ENCODE data around the gene HOXA13.

HOXA13 gene

GRCh38 chr7:27188386-27189294 is 11.3 kb downstream of the HOXA13 start:
- Mint-ChIP-seq H3K27ac (peak overlapping the region in 1 of 2 donors; percentile 64), H3K27me3 (peaks cover 83 to 97% of the 10 kb centered on the region in 2 donors), H3K4me1 (ENCODE audit: low read depth in 2 of 2) (peaks cover 43 to 56% of the 10 kb centered on the region in 2 donors), H3K9me3 (no peaks in the 10 kb centered on the region), H3K36me3 (ENCODE audit: insufficient read depth) (peaks cover 44% of the 10 kb centered on the region), H3K4me3 (peak overlapping the region; percentile 82 to 86)
- DNase-seq (no peak), ATAC-seq (replicated peaks) (peak; percentile 27)

- ATAC-seq (replicated peaks) (no peak), DNase-seq (no peak)
- H3K27ac Mint-ChIP-seq: no peak overlapping the region
- peak overlapping the region; percentile 82 to 86 for H3K4me3 Mint-ChIP-seq
- peaks cover 83 to 99% of the 10 kb centered on the region in 2 donors for H3K27me3 Mint-ChIP-seq
- H3K4me1 Mint-ChIP-seq (ENCODE audit: low read depth in 2 of 2): peaks cover 43 to 56% of the 10 kb centered on the region in 2 donors
- H3K36me3 Mint-ChIP-seq (ENCODE audit: insufficient read depth): peaks cover 53% of the 10 kb centered on the region
- H3K9me3 Mint-ChIP-seq: no peaks in the 10 kb centered on the region
Observed at GRCh38 chr7:27187475-27188385, 12.2 kb downstream of the HOXA13 start.

GRCh38 chr7:27186668-27187474 is 13.0 kb downstream of the HOXA13 start:
- DNase-seq: no peak
- peaks cover 79 to 99% of the 10 kb centered on the region in 2 donors for H3K27me3 Mint-ChIP-seq
- no peak for ATAC-seq (replicated peaks)
- H3K4me1 Mint-ChIP-seq (ENCODE audit: low read depth in 2 of 2): peaks cover 40 to 51% of the 10 kb centered on the region in 2 donors
- H3K4me3 Mint-ChIP-seq: peak overlapping the region in 1 of 2 donors; percentile 82
- H3K27ac Mint-ChIP-seq: no peak overlapping the region
- peaks cover 53% of the 10 kb centered on the region for H3K36me3 Mint-ChIP-seq (ENCODE audit: insufficient read depth)
- no peaks in the 10 kb centered on the region for H3K9me3 Mint-ChIP-seq

GRCh38 chr7:27185854-27186667 is 13.8 kb downstream of the HOXA13 start:
- peaks cover 47% of the 10 kb centered on the region for H3K36me3 Mint-ChIP-seq (ENCODE audit: insufficient read depth)
- ATAC-seq (replicated peaks) (no peak), DNase-seq (no peak)
- peak overlapping the region; percentile 80 to 87 for H3K4me3 Mint-ChIP-seq
- peaks cover 40 to 48% of the 10 kb centered on the region in 2 donors for H3K4me1 Mint-ChIP-seq (ENCODE audit: low read depth in 2 of 2)
- no peaks in the 10 kb centered on the region for H3K9me3 Mint-ChIP-seq
- H3K27me3 Mint-ChIP-seq: peaks cover 71 to 93% of the 10 kb centered on the region in 2 donors
- H3K27ac Mint-ChIP-seq: no peak overlapping the region

GRCh38 chr7:27185013-27185853 is 14.7 kb downstream of the HOXA13 start, which contains the start of gene HOXA11:
Gene HOXA11, minus strand, starts transcription at chr7:27185232. Its CDS starts 88 bp downstream, at chr7:27185144.
- H3K9me3 Mint-ChIP-seq: no peaks in the 10 kb centered on the region
- H3K27me3 Mint-ChIP-seq: peaks cover 67 to 93% of the 10 kb centered on the region in 2 donors
- ATAC-seq (replicated peaks): peak; percentile 17

GRCh38 chr7:27184337-27185012 is 15.4 kb downstream of the HOXA13 start:
- Mint-ChIP-seq H3K4me3 (peak overlapping the region; percentile 80 to 87), H3K9me3 (no peaks in the 10 kb centered on the region), H3K36me3 (ENCODE audit: insufficient read depth) (peaks cover 49% of the 10 kb centered on the region), H3K27ac (peak overlapping the region in 1 of 2 donors; percentile 38), H3K4me1 (ENCODE audit: low read depth in 2 of 2) (peaks cover 42 to 44% of the 10 kb centered on the region in 2 donors), H3K27me3 (peaks cover 67 to 93% of the 10 kb centered on the region in 2 donors)
- DNase-seq (no peak), ATAC-seq (replicated peaks) (peak; percentile 39)

More at GRCh38 chr7:27185013-27185853, 14.7 kb downstream of the HOXA13 start, which contains the start of gene HOXA11:
- Mint-ChIP-seq H3K4me3 (peak within 1 kb of the TSS; percentile 80 to 87), H3K27ac (peak within 1 kb of the TSS in 1 of 2 donors; percentile 38), H3K36me3 (ENCODE audit: insufficient read depth) (peaks cover 47% of the 10 kb centered on the region), H3K4me1 (ENCODE audit: low read depth in 2 of 2) (peaks cover 40 to 48% of the 10 kb centered on the region in 2 donors)
- DNase-seq: no peak

GRCh38 chr7:27183682-27184336 is 16.1 kb downstream of the HOXA13 start:
- Mint-ChIP-seq H3K9me3 (no peaks in the 10 kb centered on the region), H3K4me1 (ENCODE audit: low read depth in 2 of 2) (peaks cover 36 to 43% of the 10 kb centered on the region in 2 donors), H3K4me3 (peak overlapping the region; percentile 80 to 87), H3K27me3 (peaks cover 67 to 93% of the 10 kb centered on the region in 2 donors), H3K36me3 (ENCODE audit: insufficient read depth) (peaks cover 45% of the 10 kb centered on the region), H3K27ac (no peak overlapping the region)
- ATAC-seq (replicated peaks): no peak
- DNase-seq: no peak

GRCh38 chr7:27182861-27183681 is 16.8 kb downstream of the HOXA13 start:
- Mint-ChIP-seq H3K36me3 (ENCODE audit: insufficient read depth) (peaks cover 44% of the 10 kb centered on the region), H3K27ac (no peak overlapping the region), H3K9me3 (no peaks in the 10 kb centered on the region), H3K4me1 (ENCODE audit: low read depth in 2 of 2) (peaks cover 29 to 36% of the 10 kb centered on the region in 2 donors), H3K27me3 (peaks cover 67 to 93% of the 10 kb centered on the region in 2 donors), H3K4me3 (peak overlapping the region; percentile 80 to 87)
- no peak for DNase-seq
- no peak for ATAC-seq (replicated peaks)

GRCh38 chr7:27182285-27182841 is 17.5 kb downstream of the HOXA13 start:
- DNase-seq: no peak
- H3K27me3 Mint-ChIP-seq: peaks cover 68 to 93% of the 10 kb centered on the region in 2 donors
- ATAC-seq (replicated peaks): no peak
- no peaks in the 10 kb centered on the region for H3K9me3 Mint-ChIP-seq
- peaks cover 39% of the 10 kb centered on the region for H3K36me3 Mint-ChIP-seq (ENCODE audit: insufficient read depth)
- peak overlapping the region; percentile 6 to 87 for H3K4me3 Mint-ChIP-seq
- H3K27ac Mint-ChIP-seq: no peak overlapping the region
- H3K4me1 Mint-ChIP-seq (ENCODE audit: low read depth in 2 of 2): peaks cover 24 to 31% of the 10 kb centered on the region in 2 donors
